Superior temporal gyrus (tissue), 1 donor: ENCODE results near the gene C12orf42.

Source experiments
- DNase-seq: peaks from one replicate; pipeline ENCODE4 v3.0.0-alpha.2; 2016; ENCODE audit errors: extremely low spot score

C12orf42 gene

GRCh38 chr12:103336940-103337339 lies 158.8 kb downstream of the C12orf42 start:
- no peak for DNase-seq

DNA sequence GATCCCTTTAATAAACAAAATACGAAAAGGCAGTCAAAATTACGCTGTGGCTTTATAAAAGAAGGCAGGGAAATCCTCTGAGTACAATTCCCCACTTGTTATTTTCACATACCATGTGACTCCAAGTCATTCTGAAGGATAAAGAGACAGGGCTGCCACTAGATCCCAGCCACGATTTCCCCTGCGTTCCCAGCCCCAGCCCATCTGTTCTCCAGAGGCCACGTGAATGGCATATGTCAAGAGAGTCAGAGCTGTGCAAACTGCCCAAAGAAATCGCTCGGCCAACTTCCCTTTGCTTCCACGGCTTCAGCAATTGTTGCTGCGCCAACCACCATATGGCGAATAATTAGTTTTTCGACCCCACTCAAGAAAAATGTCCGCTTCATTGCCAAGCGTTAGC lies 161.3 kb downstream of the C12orf42 start:
- no peak for DNase-seq

- no peak for DNase-seq
These were observed 162.1 kb downstream of the C12orf42 start for GRCh38 chr12:103333676-103334075.

GRCh38 chr12:103331643-103332042 lies 164.1 kb downstream of the C12orf42 start:
- DNase-seq: no peak

- no peak for DNase-seq
These were observed 165.1 kb downstream of the C12orf42 start for GRCh38 chr12:103330672-103331071.

- DNase-seq: no peak
These were observed 168.1 kb downstream of the C12orf42 start for GRCh38 chr12:103327676-103328075.

- no peak for DNase-seq
These were observed 169.6 kb downstream of the C12orf42 start for GRCh38 chr12:103326190-103326589.

GRCh38 chr12:103318566-103318965 lies 177.2 kb downstream of the C12orf42 start:
- DNase-seq: no peak

- DNase-seq: no peak
These were observed 178.5 kb downstream of the C12orf42 start for GRCh38 chr12:103317220-103317619.

- no peak for DNase-seq
These were observed 181.0 kb downstream of the C12orf42 start for GRCh38 chr12:103314786-103315185.

GRCh38 chr12:103313894-103314293 lies 181.9 kb downstream of the C12orf42 start:
- DNase-seq: no peak

DNA sequence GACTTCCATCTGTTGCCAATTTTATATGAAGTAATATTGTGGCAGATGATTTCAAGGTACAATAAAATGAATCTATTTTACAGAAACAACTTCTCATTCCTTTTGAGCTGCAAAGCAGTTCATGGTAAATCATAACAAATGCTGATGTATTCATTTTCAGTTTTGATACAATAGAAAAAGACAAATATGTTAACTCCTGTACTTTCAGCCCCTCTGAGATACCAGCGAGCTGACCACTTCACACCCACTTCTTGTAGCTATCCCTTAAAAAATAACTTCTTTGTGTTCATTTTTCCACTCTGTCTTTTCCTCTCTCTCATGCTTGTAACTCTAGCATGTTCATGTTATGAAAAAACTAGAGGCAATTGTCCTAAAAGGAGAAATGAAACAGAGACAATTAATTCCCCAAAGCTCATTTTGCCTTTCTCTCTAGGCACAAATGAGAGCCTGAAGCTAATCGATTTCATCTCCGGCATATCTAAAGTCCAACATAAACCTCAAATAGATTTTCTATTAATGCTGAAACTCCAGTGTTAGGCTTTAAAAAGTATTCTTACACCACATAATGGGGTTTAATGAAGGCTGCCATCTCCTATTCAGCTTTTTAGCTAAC lies 182.9 kb downstream of the C12orf42 start:
- no peak for DNase-seq

- DNase-seq: no peak
These were observed 185.1 kb downstream of the C12orf42 start for GRCh38 chr12:103310546-103311270.

DNA sequence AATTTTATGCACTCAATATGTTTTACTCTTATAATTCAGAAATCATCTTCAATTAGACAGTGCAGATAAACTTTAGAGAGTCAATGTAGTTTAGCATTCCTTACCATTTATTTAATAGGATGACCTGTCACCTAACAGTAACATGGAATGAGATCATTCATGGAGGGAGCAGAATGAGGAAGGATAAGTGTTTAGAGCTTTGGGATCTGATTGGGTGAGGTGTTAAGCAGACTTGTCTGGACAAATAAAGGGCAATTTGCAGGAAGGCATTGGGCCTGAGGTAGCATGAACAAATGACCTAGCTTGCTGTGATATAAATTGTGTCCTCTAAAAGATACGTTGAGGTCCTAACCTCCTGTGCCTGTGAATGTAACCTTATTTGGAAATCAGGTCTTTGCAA lies 187.4 kb downstream of the C12orf42 start:
- DNase-seq: no peak

GRCh38 chr12:103303484-103303883 lies 192.3 kb downstream of the C12orf42 start:
- no peak for DNase-seq

DNA sequence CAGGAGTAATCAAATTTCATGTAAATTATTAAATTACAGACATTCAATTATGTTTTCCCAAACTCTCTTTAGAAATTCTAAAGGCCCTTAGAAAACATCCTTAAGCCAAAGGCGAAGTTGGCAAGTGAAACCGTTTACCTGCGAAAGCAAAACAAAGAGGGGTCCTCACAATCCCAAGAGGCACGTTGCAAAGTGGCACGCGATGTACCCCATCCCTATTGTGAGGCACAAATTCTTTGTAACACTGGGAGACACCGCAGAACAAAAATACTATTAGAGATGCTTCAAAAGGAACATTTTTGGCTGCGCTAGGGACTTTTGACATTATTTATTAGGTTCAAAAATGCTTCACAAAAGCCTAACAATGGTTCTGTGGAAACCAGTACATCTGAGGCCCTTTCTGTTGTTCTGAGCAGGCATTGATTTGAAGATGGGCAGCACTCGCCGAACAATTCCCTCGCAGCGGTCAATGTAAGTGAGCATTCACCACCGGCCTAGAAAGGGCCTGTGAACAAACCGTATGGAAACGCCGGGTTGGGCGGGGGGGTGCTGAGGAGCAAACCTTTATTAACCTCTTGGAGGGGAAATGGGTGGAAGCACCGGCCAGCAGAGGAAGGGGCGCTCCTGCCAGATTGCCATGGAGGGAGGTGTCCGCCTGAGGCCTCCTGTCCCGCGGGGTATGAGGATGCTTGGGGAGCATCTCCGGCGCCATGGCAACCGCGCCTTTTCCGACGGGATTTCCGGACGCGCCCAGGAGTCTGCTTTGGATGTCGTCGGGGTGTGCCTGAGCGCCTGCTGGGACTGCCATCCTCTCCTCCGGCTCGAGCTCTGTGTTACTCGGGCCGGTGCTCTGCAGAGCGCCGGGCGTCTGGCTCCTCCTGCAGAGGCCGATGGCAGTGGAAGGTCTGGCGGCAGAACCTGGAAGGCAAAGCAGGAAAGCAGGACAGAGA lies 193.9 kb downstream of the C12orf42 start:
- DNase-seq: no peak

- DNase-seq: no peak
These were observed 207.8 kb downstream of the C12orf42 start for GRCh38 chr12:103288016-103288415.

DNA sequence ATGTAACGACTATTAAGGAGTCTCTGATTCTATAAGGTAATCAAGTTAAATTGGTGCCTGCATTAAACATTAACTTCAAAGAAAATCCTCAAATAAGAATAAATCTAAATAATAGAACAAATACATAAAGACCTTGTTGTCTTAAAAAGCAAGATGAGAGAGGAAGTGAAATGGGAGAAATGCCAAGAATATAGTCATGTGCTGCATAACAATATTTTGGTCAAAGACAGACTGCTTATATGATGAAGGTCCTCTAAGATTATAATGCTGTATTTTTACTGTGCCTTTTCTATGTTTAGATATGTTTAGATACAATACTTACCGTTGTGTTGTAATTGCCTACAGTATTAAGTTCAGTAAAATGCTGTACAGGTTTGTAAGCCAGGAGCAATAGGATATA lies 213.6 kb downstream of the C12orf42 start:
- DNase-seq: no peak

DNA sequence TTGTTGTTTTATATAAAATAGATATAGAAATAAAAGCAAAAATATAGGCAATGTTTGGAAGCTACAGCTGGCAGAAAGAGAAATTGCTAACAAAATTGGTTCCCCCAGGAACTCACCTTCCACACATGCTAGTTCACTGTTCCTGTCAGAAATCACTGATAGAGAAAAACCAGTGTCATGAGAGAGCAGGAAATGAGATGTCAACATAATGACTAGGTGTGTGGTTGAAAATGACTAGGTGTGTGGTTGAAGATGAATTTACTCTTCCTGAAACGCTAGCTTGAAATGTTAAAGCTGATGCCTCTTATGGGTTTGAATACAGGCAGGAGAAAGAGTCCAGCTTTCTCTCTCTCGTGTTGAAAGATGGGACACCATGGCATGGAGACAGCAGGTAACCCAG lies 216.3 kb downstream of the C12orf42 start:
- no peak for DNase-seq

- no peak for DNase-seq
These were observed 217.4 kb downstream of the C12orf42 start for GRCh38 chr12:103278329-103278728.

DNA sequence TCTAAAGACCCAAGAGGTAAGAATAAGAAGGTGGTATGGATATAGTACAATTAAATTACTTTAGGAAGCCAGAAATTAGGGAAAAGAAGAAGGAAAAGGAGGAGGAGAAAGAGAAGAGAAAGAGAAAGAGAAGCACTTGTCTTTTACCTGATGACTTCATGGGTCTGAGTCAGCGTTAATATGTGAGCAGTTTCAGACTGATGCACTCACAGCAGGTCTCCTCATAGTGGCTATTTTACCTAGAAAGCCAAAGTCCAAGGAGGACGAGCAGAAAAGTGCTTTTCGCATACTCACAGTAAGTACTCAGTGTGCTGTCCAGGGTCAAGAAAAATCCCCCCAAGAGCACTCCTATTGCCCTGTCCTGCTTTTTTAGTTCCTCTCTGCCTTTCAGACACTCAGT lies 222.1 kb downstream of the C12orf42 start:
- no peak for DNase-seq

GRCh38 chr12:103272949-103273348 lies 222.8 kb downstream of the C12orf42 start:
- DNase-seq: no peak
